K562 (cell line): ENCODE data around the gene GRHL3.

ENCODE experiments used
- FOXA1 ChIP-seq: fragments of 450-650 bp; IDR thresholded peaks from 2 replicates; pipeline ENCODE4 v1.6.1; 2016; ENCODE audit warnings: mild to moderate bottlenecking, borderline replicate concordance
- ZNF518B ChIP-seq: fragments of 250-450 bp; sonication (Bioruptor Pico); IDR thresholded peaks from 2 replicates; pipeline ENCODE4 v1.5.0; 2021; ENCODE audit warnings: mild to moderate bottlenecking, moderate library complexity

GRCh38 chr1:24381256-24381655 lies 62.1 kb downstream of the GRHL3 start:
- no peak for TF ChIP-seq ZNF518B
- TF ChIP-seq FOXA1: no peak
